ENCODE results near the gene C2orf66. TPM values are rescaled to one million over a fixed set of nuclear protein-coding genes. Genes with fewer than 3 reads are reported as not detected.

C2orf66 gene
- total and polyA plus RNA-seq, 2 of the 4 experiments (the other 2 are of a cell fraction): 0.27 TPM; not detected in 1

DNA sequence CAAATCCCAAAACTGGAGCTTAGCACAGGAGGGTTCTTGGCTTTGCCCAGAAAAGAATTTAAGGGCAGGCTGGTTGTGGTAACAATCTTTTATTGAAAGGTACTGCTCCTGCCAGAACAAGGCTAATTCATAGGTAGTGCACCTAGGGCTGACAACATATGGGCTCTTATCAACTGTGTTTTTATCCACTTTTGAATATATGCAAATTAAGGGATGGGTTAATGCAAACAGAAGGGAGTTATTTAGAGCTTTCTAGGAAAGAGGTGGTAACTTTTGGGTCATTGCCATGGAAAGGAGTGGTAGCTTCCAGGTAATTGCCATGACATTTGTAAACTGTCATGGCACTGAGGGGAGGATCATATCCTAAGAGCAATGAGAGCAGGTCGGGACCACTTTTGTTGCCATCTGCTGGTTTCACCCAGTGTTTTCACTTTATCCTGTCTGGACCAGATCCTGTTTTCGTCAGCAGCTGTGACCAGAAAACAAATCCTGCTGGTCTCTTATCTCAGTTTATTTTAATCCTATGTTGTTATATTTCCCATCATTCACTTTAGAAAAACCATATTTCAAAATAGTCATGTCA is 981 bp downstream of the C2orf66 start:
- Histone ChIP-seq H2BK20ac (ENCODE audit: low read depth, low read length) (no peak overlapping the region), H3K14ac (replicated peaks; ENCODE audit: low read depth, low read length) (no peak overlapping the region), H4K5ac (ENCODE audit: low read depth, low read length) (no peak overlapping the region), H3K4ac (ENCODE audit: low read depth, low read length) (no peak overlapping the region), H3K9ac (ENCODE audit: low read depth, low read length) (no peak overlapping the region), H4K20me1 (ENCODE audit: insufficient read depth, low read length) (no peaks in the 10 kb centered on the region), H2AFZ (replicated peaks; ENCODE audit: low read length, poor library complexity) (no peak overlapping the region), H3K56ac (ENCODE audit: extremely low read depth, insufficient read depth, low read length) (no peak overlapping the region), H4K91ac (ENCODE audit: insufficient read depth, low read depth, low read length) (no peak overlapping the region), H3K23ac (ENCODE audit: low read depth, low read length) (no peak overlapping the region), H3K36me3 (ENCODE audit: control insufficient read depth, insufficient read depth, low read length) (no peaks in the 10 kb centered on the region), H3K4me3 (ENCODE audit: insufficient read depth, low read depth, low read length) (no peak overlapping the region), H4K8ac (ENCODE audit: low read depth in 2 of 2, low read length in 2 of 2) (no peak overlapping the region), H3K4me2 (ENCODE audit: low read depth, low read length) (no peak overlapping the region), H3K4me1 (ENCODE audit: control insufficient read depth, insufficient read depth, low read length) (no peaks in the 10 kb centered on the region), H2AK9ac (replicated peaks; ENCODE audit: low read depth, low read length, poor library complexity) (no peak overlapping the region), H3K9me3 (ENCODE audit: control insufficient read depth, insufficient read depth, low read length) (no peaks in the 10 kb centered on the region), H3K27me3 (ENCODE audit: control insufficient read depth, insufficient read depth, low read length) (peaks cover 5% of the 10 kb centered on the region; the same call in 1 of the 2 replicates), H2BK120ac (ENCODE audit: low read depth, low read length) (no peak overlapping the region), H2BK5ac (ENCODE audit: low read depth, low read length, poor library complexity, severe bottlenecking) (no peak overlapping the region), H2BK15ac (ENCODE audit: low read depth, low read length) (no peak overlapping the region), H2AK5ac (ENCODE audit: low read depth, low read length) (no peak overlapping the region), H3K18ac (ENCODE audit: low read depth, low read length) (no peak overlapping the region), H3K79me1 (ENCODE audit: low read depth in 1 of 2, low read length in 2 of 2) (no peaks in the 10 kb centered on the region), H3K27ac (ENCODE audit: insufficient read depth, low read length) (no peak overlapping the region), H3K9me1 (ENCODE audit: insufficient read depth, low read length) (no peaks in the 10 kb centered on the region)
- ATAC-seq (ENCODE audit: low read depth) (no peak; the same call in 1 of the 2 replicates), DNase-seq (no peak)
- ChIA-PET CTCF (interaction anchor here (0.6 kb wide), 1 partner anchor 143 kb away, joined by 3 read pairs; no protein-coding TSS in a partner anchor), POLR2A (ENCODE audit: unreplicated experiment) (no interaction called here)
- intact Hi-C loops (cut with micrococcal nuclease): no loop called here
- in situ Hi-C loops (cut with MboI; ENCODE audit: low sequenced_read_pairs): no loop called here
- TF ChIP-seq MXI1 (IDR thresholded peaks at IDR 0.05; ENCODE audit: borderline replicate concordance, low read depth, low read length): no peak
- TF ChIP-seq, protein P1, sequence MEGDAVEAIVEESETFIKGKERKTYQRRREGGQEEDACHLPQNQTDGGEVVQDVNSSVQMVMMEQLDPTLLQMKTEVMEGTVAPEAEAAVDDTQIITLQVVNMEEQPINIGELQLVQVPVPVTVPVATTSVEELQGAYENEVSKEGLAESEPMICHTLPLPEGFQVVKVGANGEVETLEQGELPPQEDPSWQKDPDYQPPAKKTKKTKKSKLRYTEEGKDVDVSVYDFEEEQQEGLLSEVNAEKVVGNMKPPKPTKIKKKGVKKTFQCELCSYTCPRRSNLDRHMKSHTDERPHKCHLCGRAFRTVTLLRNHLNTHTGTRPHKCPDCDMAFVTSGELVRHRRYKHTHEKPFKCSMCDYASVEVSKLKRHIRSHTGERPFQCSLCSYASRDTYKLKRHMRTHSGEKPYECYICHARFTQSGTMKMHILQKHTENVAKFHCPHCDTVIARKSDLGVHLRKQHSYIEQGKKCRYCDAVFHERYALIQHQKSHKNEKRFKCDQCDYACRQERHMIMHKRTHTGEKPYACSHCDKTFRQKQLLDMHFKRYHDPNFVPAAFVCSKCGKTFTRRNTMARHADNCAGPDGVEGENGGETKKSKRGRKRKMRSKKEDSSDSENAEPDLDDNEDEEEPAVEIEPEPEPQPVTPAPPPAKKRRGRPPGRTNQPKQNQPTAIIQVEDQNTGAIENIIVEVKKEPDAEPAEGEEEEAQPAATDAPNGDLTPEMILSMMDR (conservative IDR thresholded peaks at IDR 0.05; ENCODE audit: low read depth, low read length): no peak
- TF ChIP-seq FOS (IDR thresholded peaks at IDR 0.05; ENCODE audit: low read depth, low read length): no peak
- TF ChIP-seq CHD1 (IDR thresholded peaks at IDR 0.05; ENCODE audit: low read depth, low read length): no peak
- no peak for TF ChIP-seq RAD21 (IDR thresholded peaks at IDR 0.05; ENCODE audit: low read length)
- no peak for TF ChIP-seq NFE2L2 (IDR thresholded peaks at IDR 0.05; ENCODE audit: low read depth, low read length)
- TF ChIP-seq RCOR1 (IDR thresholded peaks at IDR 0.05; ENCODE audit: insufficient replicate concordance, low read length): no peak
- TF ChIP-seq SMC3 (IDR thresholded peaks at IDR 0.05; ENCODE audit: low read depth, low read length): no peak
- TF ChIP-seq MAFK (IDR thresholded peaks at IDR 0.05; ENCODE audit: low read depth, low read length): no peak
- TF ChIP-seq RFX5 (IDR thresholded peaks at IDR 0.05; ENCODE audit: low read depth, low read length): no peak
- dilution Hi-C loops (cut with HindIII; ENCODE audit: low sequenced_read_pairs, unreplicated experiment): no loop called here
- no CpG with 5 or more reads among the region's 2 CpGs for WGBS, 2 experiments (ENCODE audit: extremely low coverage in 2 of 2, insufficient read length in 1 of 2)
- BruUV-seq (replicated peaks): no TSS peak

Data from IMR-90 (cell line).